Spleen (tissue), 11 donors: ENCODE results near the gene PAX3. TPM values are rescaled to one million over a fixed set of nuclear protein-coding genes. Genes with fewer than 3 reads are reported as not detected.

ENCODE experiments used
- DNase-seq: peaks from one replicate; pipeline ENCODE4 v3.0.0-alpha.2; 2020
- H3K27ac ChIP-seq, 8 donors: fragments of 200-600 bp; sonication (generic) in 7 of 8; 1 replicate in 4 of 8; 2 replicates in 4 of 8; pipeline versions ENCODE4 v1.5.0 to v1.8.0; 2016 to 2021; ENCODE audit warnings: inconsistent platforms in 4 of 8, mild to moderate bottlenecking in 4 of 8, moderate library complexity in 1 of 8
- H3K27me3 ChIP-seq, 7 donors: fragments of 200-600 bp; sonication (generic) in 6 of 7; replicated peaks in 1 of 7; 1 replicate in 4 of 7; 2 replicates in 3 of 7; pipeline versions ENCODE4 v1.5.0 to v1.8.0; 2016 to 2021; ENCODE audit warnings: inconsistent platforms in 3 of 7, mild to moderate bottlenecking in 1 of 7
- H3K36me3 ChIP-seq, 6 donors: fragments of 200-600 bp; sonication (generic) in 5 of 6; 1 replicate in 4 of 6; 2 replicates in 2 of 6; pipeline versions ENCODE4 v1.5.0 to v1.8.0; 2016 to 2021; ENCODE audit warnings: inconsistent platforms in 2 of 6
- H3K4me1 ChIP-seq, 6 donors: fragments of 200-600 bp; sonication (generic) in 5 of 6; 1 replicate in 3 of 6; 2 replicates in 3 of 6; pipeline versions ENCODE4 v1.5.0 to v1.8.0; 2016 to 2021; ENCODE audit warnings: inconsistent platforms in 3 of 6
- H3K4me3 ChIP-seq, 8 donors: fragments of 200-600 bp; sonication (generic) in 7 of 8; 1 replicate in 4 of 8; 2 replicates in 4 of 8; pipeline versions ENCODE4 v1.5.0 to v1.8.0; 2016 to 2021; ENCODE audit warnings: inconsistent platforms in 4 of 8, mild to moderate bottlenecking in 4 of 8, moderate library complexity in 2 of 8
- H3K9me3 ChIP-seq, 8 donors: fragments of 200-600 bp; sonication (generic) in 7 of 8; 1 replicate in 4 of 8; 2 replicates in 4 of 8; pipeline versions ENCODE4 v1.5.0 to v1.8.0; 2016 to 2021; ENCODE audit warnings: inconsistent platforms in 4 of 8
- CTCF ChIP-seq, 11 experiments: fragments of 200-600 bp in 7 of 11; fragments of 450-650 bp in 4 of 11; sonication (generic) in 4 of 11; IDR thresholded peaks in 8 of 11; conservative IDR thresholded peaks in 3 of 11; 1 replicate in 7 of 11; 2 replicates in 4 of 11; pipeline versions ENCODE4 v1.4.0 to v1.8.0; 2016 to 2021; ENCODE audit warnings: antibody characterized with exemption in 11 of 11, inconsistent platforms in 4 of 11, mild to moderate bottlenecking in 1 of 11
- POLR2A ChIP-seq, 3 donors: fragments of 450-650 bp; IDR thresholded peaks; one replicate each; pipeline ENCODE4 v1.5.1; 2017; ENCODE audit warnings: antibody characterized with exemption in 3 of 3, mild to moderate bottlenecking in 1 of 3
- POLR2AphosphoS5 ChIP-seq, 3 donors: sonication (generic); formaldehyde crosslinking; IDR thresholded peaks; one replicate each; pipeline ENCODE4 v1.5.1; 2017; ENCODE audit warnings: antibody characterized with exemption in 3 of 3
- WGBS, 5 donors: extraction: QIAGEN DNeasy Blood & Tissue Kit in 3 of 5; methylation state at CpG; one replicate each; pipeline versions ENCODE4 v1.1.5 to v1.1.7; 2013 to 2018; 5-methylcytosine and 5-hydroxymethylcytosine counted together
- intact Hi-C: fragments of 100-400 bp; cut with DNase I; formaldehyde crosslinking; loops from one replicate; pipeline ENCODE4 v1.15.0; 2023; ENCODE audit warnings: low total_unique reads
- polyA plus RNA-seq, 3 donors: library from polyadenylated mRNA; stranded (reverse); fragments of 200-250 nt; gene quantifications; one replicate each; pipeline ENCODE4 v1.2.1, GENCODE V29; 2013
- total RNA-seq, 7 donors: library from RNA; depleted of rRNA in 3 of 7; stranded (reverse); fragments of >200 nt in 3 of 7; fragmentation: NEBNext Ultra II Directional in 4 of 7; extraction: Animal tissue kit (Norgen Biotek cat#: 25700) in 4 of 7; gene quantifications; one replicate each; pipeline versions ENCODE4 v1.1.0 to v1.2.1, GENCODE V29; 2016 to 2021
- donor health status: healthy with polysubstance abuse.
- donor health status: DM: no; HTN: no; CAD: no; lungs with moderate emphysema.
- donor health status: DM: no; HTN: no; CAD: no.
- donor health status: Bipolar disorder and iron deficiency.
- donor health status: healthy.
- donor health status: DM: no; HTN: no; CAD: no.
- donor health status: DM: yes; HTN: yes; CAD: no.

Gene PAX3
- total and polyA plus RNA-seq, 10 donors: 0.26 TPM; not detected in 9

- TF ChIP-seq POLR2AphosphoS5 (IDR thresholded peaks at IDR 0.05) (no peak), CTCF (IDR thresholded peaks at IDR 0.05 in 8 of 11, conservative IDR thresholded peaks at IDR 0.05 in 3 of 11) (no peak), POLR2A (IDR thresholded peaks at IDR 0.05) (no peak)
- 43 to 57% (median 46%) methylated on average over 4 of the region's 4 CpGs for WGBS, 5 donors
These were observed 129.5 kb downstream of the PAX3 start for GRCh38 chr2:222169346-222169745.

GRCh38 chr2:222167762-222168161 lies 131.0 kb downstream of the PAX3 start:
- Histone ChIP-seq H3K27me3 (no peaks in the 10 kb centered on the region), H3K27ac (no peak overlapping the region), H3K4me3 (no peak overlapping the region), H3K4me1 (no peaks in the 10 kb centered on the region), H3K9me3 (no peaks in the 10 kb centered on the region), H3K36me3 (no peaks in the 10 kb centered on the region)
- TF ChIP-seq POLR2A (IDR thresholded peaks at IDR 0.05) (no peak), CTCF (IDR thresholded peaks at IDR 0.05 in 8 of 11, conservative IDR thresholded peaks at IDR 0.05 in 3 of 11) (no peak), POLR2AphosphoS5 (IDR thresholded peaks at IDR 0.05) (no peak)
- intact Hi-C loops: no loop called here
- no peak for DNase-seq
- 76 to 87% (median 76%) methylated on average over 8 of the region's 8 CpGs for WGBS, 5 donors

More at GRCh38 chr2:222169346-222169745, 129.5 kb downstream of the PAX3 start:
- Histone ChIP-seq H3K4me1 (no peaks in the 10 kb centered on the region), H3K27ac (no peak overlapping the region), H3K9me3 (no peaks in the 10 kb centered on the region), H3K36me3 (no peaks in the 10 kb centered on the region), H3K27me3 (peaks cover 0 to 2% (median 0%) of the 10 kb centered on the region in 7 donors), H3K4me3 (no peak overlapping the region)
- intact Hi-C loops: no loop called here
- no peak for DNase-seq

GRCh38 chr2:222160944-222161343 lies 137.9 kb downstream of the PAX3 start:
- H3K27ac ChIP-seq: no peak overlapping the region
- WGBS, 5 donors: 43 to 54% (median 46%) methylated on average over 5 of the region's 5 CpGs

GRCh38 chr2:222160125-222160524 lies 138.7 kb downstream of the PAX3 start:
- Histone ChIP-seq H3K27me3 (no peaks in the 10 kb centered on the region), H3K9me3 (peaks cover 0 to 4% (median 0%) of the 10 kb centered on the region in 8 donors), H3K4me3 (no peak overlapping the region), H3K27ac (no peak overlapping the region), H3K36me3 (no peaks in the 10 kb centered on the region), H3K4me1 (no peaks in the 10 kb centered on the region)
- no peak for DNase-seq
- 67 to 80% (median 72%) methylated on average over 2 of the region's 2 CpGs for WGBS, 5 donors
- TF ChIP-seq POLR2A (IDR thresholded peaks at IDR 0.05) (no peak), POLR2AphosphoS5 (IDR thresholded peaks at IDR 0.05) (no peak), CTCF (IDR thresholded peaks at IDR 0.05 in 8 of 11, conservative IDR thresholded peaks at IDR 0.05 in 3 of 11) (no peak)
- intact Hi-C loops: no loop called here

More at GRCh38 chr2:222160944-222161343, 137.9 kb downstream of the PAX3 start:
- H3K4me3 ChIP-seq: no peak overlapping the region
- H3K4me1 ChIP-seq: no peaks in the 10 kb centered on the region
- intact Hi-C loops: no loop called here
- H3K36me3 ChIP-seq: no peaks in the 10 kb centered on the region
- no peak for DNase-seq
- TF ChIP-seq POLR2AphosphoS5 (IDR thresholded peaks at IDR 0.05): no peak
- TF ChIP-seq POLR2A (IDR thresholded peaks at IDR 0.05): no peak
- TF ChIP-seq CTCF (IDR thresholded peaks at IDR 0.05 in 8 of 11, conservative IDR thresholded peaks at IDR 0.05 in 3 of 11): no peak
- peaks cover 0 to 4% (median 0%) of the 10 kb centered on the region in 8 donors for H3K9me3 ChIP-seq
- no peaks in the 10 kb centered on the region for H3K27me3 ChIP-seq
